Fibroblast of villous mesenchyme (primary cell): ENCODE measurements around the gene NPTX2. TPM values are rescaled to one million over a fixed set of nuclear protein-coding genes. Genes with fewer than 3 reads are reported as not detected.
"Not testable (repeated sequence)": the region's sequence is repeated elsewhere in the genome, so short reads cannot be mapped to it uniquely, and the experiment has no call there.

Experiments
- DNase-seq: peaks from one replicate; pipeline ENCODE4 v3.0.0-alpha.2; 2010; ENCODE audit warnings: low read depth
- H3K4me3 ChIP-seq: 2 replicates; pipeline ENCODE4 v1.5.1; 2011; ENCODE audit warnings: low read depth, mild to moderate bottlenecking, low read length
- total RNA-seq: library from RNA; depleted of rRNA; stranded (reverse); fragments of >200 nt; gene quantifications from 2 replicates; pipeline ENCODE4 v1.2.3, GENCODE V29; 2012
- TF ChIP-seq, protein P1 (sequence below): IDR thresholded peaks from 2 replicates; pipeline ENCODE4 v1.5.1; 2012; ENCODE audit warnings: low read depth, mild to moderate bottlenecking, low read length; ENCODE audit not compliant: insufficient read depth

NPTX2 gene
- 0.43 TPM in 1 of 2 replicates, not detected in the other for total RNA-seq

DNA sequence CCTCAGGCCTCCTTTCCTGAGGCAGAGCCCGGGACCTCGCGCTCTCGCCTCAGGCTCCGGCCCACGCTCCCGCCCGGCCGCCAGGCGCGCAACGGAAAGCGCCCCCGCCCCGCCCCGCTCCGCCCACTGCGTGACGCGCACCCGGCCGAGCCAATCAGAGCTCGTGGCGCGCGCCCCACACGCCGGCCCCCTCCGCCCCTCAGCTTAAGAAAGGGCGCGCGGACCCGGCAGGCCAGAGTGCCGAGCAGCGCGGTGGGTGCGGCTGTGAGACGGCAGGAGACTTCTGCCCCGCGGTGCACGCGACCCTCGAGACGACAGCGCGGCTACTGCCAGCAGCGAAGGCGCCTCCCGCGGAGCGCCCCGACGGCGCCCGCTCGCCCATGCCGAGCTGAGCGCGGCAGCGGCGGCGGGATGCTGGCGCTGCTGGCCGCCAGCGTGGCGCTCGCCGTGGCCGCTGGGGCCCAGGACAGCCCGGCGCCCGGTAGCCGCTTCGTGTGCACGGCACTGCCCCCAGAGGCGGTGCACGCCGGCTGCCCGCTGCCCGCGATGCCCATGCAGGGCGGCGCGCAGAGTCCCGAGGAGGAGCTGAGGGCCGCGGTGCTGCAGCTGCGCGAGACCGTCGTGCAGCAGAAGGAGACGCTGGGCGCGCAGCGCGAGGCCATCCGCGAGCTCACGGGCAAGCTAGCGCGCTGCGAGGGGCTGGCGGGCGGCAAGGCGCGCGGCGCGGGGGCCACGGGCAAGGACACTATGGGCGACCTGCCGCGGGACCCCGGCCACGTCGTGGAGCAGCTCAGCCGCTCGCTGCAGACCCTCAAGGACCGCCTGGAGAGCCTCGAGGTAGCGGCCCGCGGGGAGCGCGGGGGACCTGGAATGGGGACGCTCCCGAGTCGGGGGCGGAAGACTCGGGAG is at the start of gene NPTX2:
Gene NPTX2, plus strand, starts transcription at position 235 of the 909 bp plus-strand sequence. Its CDS starts 177 bp downstream, at position 412.
- no peak for DNase-seq
- no peak within 1 kb of the TSS for H3K4me3 ChIP-seq
- TF ChIP-seq, protein P1, sequence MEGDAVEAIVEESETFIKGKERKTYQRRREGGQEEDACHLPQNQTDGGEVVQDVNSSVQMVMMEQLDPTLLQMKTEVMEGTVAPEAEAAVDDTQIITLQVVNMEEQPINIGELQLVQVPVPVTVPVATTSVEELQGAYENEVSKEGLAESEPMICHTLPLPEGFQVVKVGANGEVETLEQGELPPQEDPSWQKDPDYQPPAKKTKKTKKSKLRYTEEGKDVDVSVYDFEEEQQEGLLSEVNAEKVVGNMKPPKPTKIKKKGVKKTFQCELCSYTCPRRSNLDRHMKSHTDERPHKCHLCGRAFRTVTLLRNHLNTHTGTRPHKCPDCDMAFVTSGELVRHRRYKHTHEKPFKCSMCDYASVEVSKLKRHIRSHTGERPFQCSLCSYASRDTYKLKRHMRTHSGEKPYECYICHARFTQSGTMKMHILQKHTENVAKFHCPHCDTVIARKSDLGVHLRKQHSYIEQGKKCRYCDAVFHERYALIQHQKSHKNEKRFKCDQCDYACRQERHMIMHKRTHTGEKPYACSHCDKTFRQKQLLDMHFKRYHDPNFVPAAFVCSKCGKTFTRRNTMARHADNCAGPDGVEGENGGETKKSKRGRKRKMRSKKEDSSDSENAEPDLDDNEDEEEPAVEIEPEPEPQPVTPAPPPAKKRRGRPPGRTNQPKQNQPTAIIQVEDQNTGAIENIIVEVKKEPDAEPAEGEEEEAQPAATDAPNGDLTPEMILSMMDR = no peak

- H3K4me3 ChIP-seq = no peak overlapping the region
- TF ChIP-seq, protein P1 = no peak
- no peak for DNase-seq
These were observed 49.1 kb upstream of the NPTX2 start for GRCh38 chr7:98567991-98568390.

DNA sequence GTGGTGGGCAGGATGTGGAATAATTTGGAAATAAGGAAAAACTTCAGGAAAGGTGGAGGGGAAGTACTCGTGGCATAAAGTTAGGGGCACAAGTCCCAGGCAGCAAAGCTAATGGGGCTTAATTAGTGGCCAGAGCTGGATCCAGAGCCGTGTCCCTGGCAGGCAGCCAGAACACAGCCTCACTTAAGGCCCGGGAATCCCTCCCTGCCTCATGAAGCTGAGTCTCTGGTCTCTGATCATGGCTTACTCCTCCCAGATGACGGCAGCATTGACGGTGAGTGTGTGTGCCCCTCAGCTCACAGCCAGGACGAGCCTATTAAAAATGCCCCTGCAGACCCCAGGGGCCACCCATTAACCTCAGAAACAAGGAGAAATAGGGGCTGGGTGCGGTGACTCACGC is 48.2 kb upstream of the NPTX2 start:
- TF ChIP-seq, protein P1 = no peak
- no peak overlapping the region for H3K4me3 ChIP-seq
- no peak for DNase-seq

GRCh38 chr7:98569691-98570337 is 47.3 kb upstream of the NPTX2 start:
- TF ChIP-seq, protein P1 = no peak
- no peak overlapping the region for H3K4me3 ChIP-seq
- DNase-seq = no peak

DNA sequence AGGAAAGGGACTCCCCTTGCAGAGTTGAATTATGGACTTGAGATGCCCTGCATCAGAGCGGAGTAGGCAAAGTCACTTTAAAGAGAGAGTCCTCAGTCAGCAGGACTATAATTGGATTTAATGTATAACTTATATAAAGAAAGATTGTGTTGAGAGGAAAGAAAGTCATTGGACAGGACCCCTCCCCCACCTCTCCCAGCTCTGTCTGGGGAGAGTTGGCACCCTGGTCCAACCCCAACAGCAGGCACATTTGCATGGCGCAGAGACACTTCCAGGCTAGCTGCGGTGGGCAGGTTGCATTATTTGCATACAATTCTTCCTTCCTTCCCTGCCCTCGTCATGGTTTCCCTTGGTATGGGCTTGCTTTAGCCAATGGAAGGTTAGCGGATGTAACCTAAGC is 46.1 kb upstream of the NPTX2 start:
- DNase-seq = no peak
- TF ChIP-seq, protein P1 = no peak
- no peak overlapping the region for H3K4me3 ChIP-seq

- TF ChIP-seq, protein P1 = no peak
- no peak for DNase-seq
- no peak overlapping the region for H3K4me3 ChIP-seq
These were observed 45.1 kb upstream of the NPTX2 start for GRCh38 chr7:98571986-98572385.

GRCh38 chr7:98572716-98573115 is 44.4 kb upstream of the NPTX2 start:
- not testable (repeated sequence) for H3K4me3 ChIP-seq, DNase-seq
